Adrenal gland (tissue), 12 donors: ENCODE data around the gene PIAS2. TPM values are rescaled to one million over a fixed set of nuclear protein-coding genes. Genes with fewer than 3 reads are reported as not detected.

Source experiments
- DNase-seq, 7 donors: peaks; one replicate each; pipeline ENCODE4 v3.0.0-alpha.2; 2019 to 2020
- H3K27ac ChIP-seq, 5 donors: fragments of 200-600 bp; sonication (generic) in 4 of 5; 1 replicate in 3 of 5; 2 replicates in 2 of 5; pipeline versions ENCODE4 v1.5.1 to v1.8.0; 2016 to 2020; ENCODE audit warnings: mild to moderate bottlenecking in 1 of 5
- H3K27me3 ChIP-seq: fragments of 200-600 bp; 2 replicates; pipeline ENCODE4 v1.8.0; 2021
- H3K36me3 ChIP-seq, 2 donors: fragments of 200-600 bp; replicated peaks in 1 of 2; 1 replicate in 1 of 2; 2 replicates in 1 of 2; pipeline versions ENCODE4 v1.5.1 to v1.8.0; 2018 to 2022
- H3K4me1 ChIP-seq, 2 donors: fragments of 200-600 bp; replicated peaks in 1 of 2; 1 replicate in 1 of 2; 2 replicates in 1 of 2; pipeline versions ENCODE4 v1.5.1 to v1.8.0; 2018 to 2021
- H3K4me3 ChIP-seq, 4 donors: fragments of 200-600 bp; sonication (generic) in 3 of 4; one replicate each; pipeline ENCODE4 v1.5.1; 2016 to 2018
- H3K9me3 ChIP-seq, 3 donors: fragments of 200-600 bp; sonication (generic) in 1 of 3; replicated peaks in 1 of 3; 1 replicate in 2 of 3; 2 replicates in 1 of 3; pipeline versions ENCODE4 v1.5.1 to v1.8.0; 2016 to 2021
- CTCF ChIP-seq, 6 experiments: fragments of 450-650 bp in 4 of 6; fragments of 200-600 bp in 2 of 6; sonication (generic) in 1 of 6; IDR thresholded peaks; 1 replicate in 5 of 6; 2 replicates in 1 of 6; pipeline versions ENCODE4 v1.5.1 to v1.8.0; 2016 to 2021; ENCODE audit warnings: antibody characterized with exemption in 6 of 6, mild to moderate bottlenecking in 2 of 6, moderate library complexity in 1 of 6
- POLR2A ChIP-seq, 2 donors: fragments of 450-650 bp; IDR thresholded peaks; one replicate each; pipeline ENCODE4 v1.6.1; 2017; ENCODE audit warnings: antibody characterized with exemption in 2 of 2, mild to moderate bottlenecking in 2 of 2, moderate library complexity in 1 of 2
- WGBS, 4 donors: extraction: QIAGEN DNeasy Blood & Tissue Kit in 2 of 4; methylation state at CpG; one replicate each; pipeline versions ENCODE4 v1.1.5 to v1.1.7; 2013 to 2017; 5-methylcytosine and 5-hydroxymethylcytosine counted together
- intact Hi-C, 2 donors: fragments of 100-400 bp; cut with DNase I; formaldehyde crosslinking; loops; one replicate each; pipeline versions ENCODE4 v1.14.1 to v1.15.0; 2022 to 2023
- polyA plus RNA-seq, 3 donors: library from polyadenylated mRNA; stranded (reverse); fragments of 200-250 nt in 2 of 3; fragments of 350-450 nt in 1 of 3; fragmentation: Illumina TruSeq in 1 of 3; extraction: RNeasy Lipid Tissue Mini Kit (QIAGEN cat#74804) in 1 of 3; gene quantifications; one replicate each; pipeline ENCODE4 v1.2.3, GENCODE V29; 2013 to 2014
- total RNA-seq, 9 donors: library from RNA; depleted of rRNA in 4 of 9; stranded (reverse); fragments of >200 nt in 4 of 9; fragments of 120-200 nt in 1 of 9; fragmentation: NEBNext Ultra II Directional in 1 of 9; extraction: Animal tissue kit (Norgen Biotek cat#: 25700) in 1 of 9; gene quantifications; one replicate each; pipeline versions ENCODE4 v1.1.0 to v1.2.4, GENCODE V29; 2013 to 2023
- donor health status: healthy with polysubstance abuse.
- donor health status: Bipolar disorder and iron deficiency.
- donor health status: DM: yes; HTN: yes; CAD: no.
- donor health status: DM: no; HTN: no; CAD: no.
- donor health status: DM: no; HTN: no; CAD: no.
- donor health status: DM: yes; HTN: yes; CAD: no.

Gene PIAS2
- total and polyA plus RNA-seq, 12 donors, result 4.7 to 52.9 (median 31.8) TPM

- TF ChIP-seq CTCF (IDR thresholded peaks at IDR 0.05) (peak in 4 of 6 experiments; percentile 22 to 36 (median 36)), POLR2A (IDR thresholded peaks at IDR 0.05) (no peak)
- intact Hi-C loops, result no loop called here
- no peaks in the 10 kb centered on the region for H3K27me3 ChIP-seq
- H3K36me3 ChIP-seq, result peaks cover 0 to 3% of the 10 kb centered on the region in 2 donors
- no peaks in the 10 kb centered on the region for H3K9me3 ChIP-seq
- no peak overlapping the region for H3K4me3 ChIP-seq
- no peak overlapping the region for H3K27ac ChIP-seq
- no peak for DNase-seq
- H3K4me1 ChIP-seq, result peaks cover 0 to 9% of the 10 kb centered on the region in 2 donors
Measured at GRCh38 chr18:46856973-46857372, 60.3 kb downstream of the PIAS2 start.

GRCh38 chr18:46849007-46849406 is 68.3 kb downstream of the PIAS2 start:
- Histone ChIP-seq H3K4me1 (peaks cover 0 to 3% of the 10 kb centered on the region in 2 donors), H3K9me3 (no peaks in the 10 kb centered on the region), H3K27ac (no peak overlapping the region), H3K36me3 (peaks cover 0 to 2% of the 10 kb centered on the region in 2 donors), H3K27me3 (no peaks in the 10 kb centered on the region), H3K4me3 (no peak overlapping the region)
- intact Hi-C loops, result no loop called here
- TF ChIP-seq POLR2A (IDR thresholded peaks at IDR 0.05) (no peak), CTCF (IDR thresholded peaks at IDR 0.05) (no peak)
- no peak for DNase-seq

GRCh38 chr18:46843372-46843771 is 73.9 kb downstream of the PIAS2 start:
- intact Hi-C loops, result no loop called here
- no peak overlapping the region for H3K4me3 ChIP-seq
- WGBS, 4 donors, result 93 to 100% (median 99%) methylated on average over 1 of the region's 1 CpG
- H3K27ac ChIP-seq, result no peak overlapping the region
- no peaks in the 10 kb centered on the region for H3K27me3 ChIP-seq
- peaks cover 0 to 3% of the 10 kb centered on the region in 2 donors for H3K4me1 ChIP-seq
- TF ChIP-seq CTCF (IDR thresholded peaks at IDR 0.05) (no peak), POLR2A (IDR thresholded peaks at IDR 0.05) (no peak)
- no peak for DNase-seq
- H3K36me3 ChIP-seq, result no peaks in the 10 kb centered on the region
- no peaks in the 10 kb centered on the region for H3K9me3 ChIP-seq

GRCh38 chr18:46842583-46842982 is 74.7 kb downstream of the PIAS2 start:
- Histone ChIP-seq H3K4me1 (peaks cover 0 to 3% of the 10 kb centered on the region in 2 donors), H3K27ac (no peak overlapping the region), H3K9me3 (no peaks in the 10 kb centered on the region), H3K4me3 (no peak overlapping the region), H3K27me3 (no peaks in the 10 kb centered on the region), H3K36me3 (no peaks in the 10 kb centered on the region)
- TF ChIP-seq CTCF (IDR thresholded peaks at IDR 0.05) (no peak), POLR2A (IDR thresholded peaks at IDR 0.05) (no peak)
- intact Hi-C loops, result no loop called here
- WGBS, 4 donors, result 94 to 96% (median 94%) methylated on average over 5 of the region's 5 CpGs
- no peak for DNase-seq
